ENCODE results near the gene UBD. TPM values are rescaled to one million over a fixed set of nuclear protein-coding genes. Genes with fewer than 3 reads are reported as not detected.

UBD gene
- total and polyA plus RNA-seq, 10 of the 15 experiments (the other 5 are each of a cell fraction or from before 2014, with no cell fraction given) = 23.4 to 101 (median 35.7) TPM

DNA sequence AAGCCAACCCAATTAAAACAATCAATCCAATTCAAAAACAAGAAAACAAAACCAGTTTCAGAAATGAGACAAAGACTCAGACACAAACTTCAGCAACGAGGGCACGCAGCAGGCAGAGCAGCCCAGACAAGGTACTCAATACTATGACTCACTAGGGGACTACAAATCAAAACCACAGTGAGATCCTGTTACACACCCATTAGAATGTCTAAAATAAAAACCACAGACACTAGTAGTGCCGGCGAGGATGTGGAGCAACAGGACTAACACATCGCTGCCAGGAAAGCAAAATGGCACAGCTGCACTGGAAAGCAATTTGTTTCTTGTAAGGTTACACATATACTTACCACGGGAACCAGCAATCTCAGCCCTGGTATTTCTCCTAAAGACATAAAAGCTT lies 43.4 kb downstream of the UBD start:
- Histone ChIP-seq H3K9ac (ENCODE audit: control insufficient read depth, insufficient read depth, low read length) (no peak overlapping the region), H3K4me2 (ENCODE audit: control insufficient read depth, insufficient read depth) (no peak overlapping the region), H3K9me3 (replicated peaks; ENCODE audit: control insufficient read depth, insufficient read depth, low read length) (no peaks in the 10 kb centered on the region), H2AFZ (ENCODE audit: control insufficient read depth, low read depth, low read length) (no peak overlapping the region), H3K79me2 (ENCODE audit: control insufficient read depth, insufficient read depth, low read length) (no peaks in the 10 kb centered on the region), H4K20me1 (ENCODE audit: control insufficient read depth, insufficient read depth) (no peaks in the 10 kb centered on the region), H3K27me3 (replicated peaks in 1 of 2; ENCODE audit: control insufficient read depth in 2 of 2, insufficient read depth in 2 of 2, low read length in 1 of 2) (peaks cover 0 to 4% of the 10 kb centered on the region in 2 experiments; a peak in 1 of 4 replicates), H3K4me3 (no peak overlapping the region), H3K4me1 (ENCODE audit: control insufficient read depth, insufficient read depth, low read length) (no peaks in the 10 kb centered on the region), H3K27ac (ENCODE audit: control insufficient read depth, insufficient read depth) (no peak overlapping the region), H3K36me3 (ENCODE audit: control insufficient read depth in 2 of 2, insufficient read depth in 2 of 2, low read length in 1 of 2) (no peaks in the 10 kb centered on the region)
- in situ Hi-C loops (cut with MboI) (no loop called here), intact Hi-C loops (cut with micrococcal nuclease; ENCODE audit: unreplicated experiment) (no loop called here)
- TF ChIP-seq MTA2 (IDR thresholded peaks at IDR 0.05; ENCODE audit: low read depth) = no peak
- 0 out of 2 replicates have a peak, but pooled peaks have one; percentile 17 for TF ChIP-seq ATF7 (IDR thresholded peaks at IDR 0.05; ENCODE audit: low read depth)
- peak; percentile 41; the same call in 1 of the 2 replicates for TF ChIP-seq RUNX3 (IDR thresholded peaks at IDR 0.05; ENCODE audit: low read length)
- no TSS peak for BruUV-seq (replicated peaks)
- WGBS (ENCODE audit: insufficient coverage, insufficient replicate concordance, low lambda C conversion rate, missing lambda C conversion rate) = 24% methylated on average over 6 of the region's 6 CpGs
- RAD21 ChIA-PET (ENCODE audit: unreplicated experiment) = no interaction called here
- POLR2A ChIA-PET = no interaction called here
- ATAC-seq = peak; percentile 71
- SMC1A ChIA-PET (ENCODE audit: uncharacterized antibody, unreplicated experiment) = interaction anchor here (0.7 kb wide), 1 partner anchor 141 kb away, joined by 3 read pairs; no protein-coding TSS in a partner anchor
- CTCF ChIA-PET = no interaction called here
- DNase-seq (ENCODE audit: low read depth, low spot score) = no peak
- FAIRE-seq = peak; percentile 7

DNA sequence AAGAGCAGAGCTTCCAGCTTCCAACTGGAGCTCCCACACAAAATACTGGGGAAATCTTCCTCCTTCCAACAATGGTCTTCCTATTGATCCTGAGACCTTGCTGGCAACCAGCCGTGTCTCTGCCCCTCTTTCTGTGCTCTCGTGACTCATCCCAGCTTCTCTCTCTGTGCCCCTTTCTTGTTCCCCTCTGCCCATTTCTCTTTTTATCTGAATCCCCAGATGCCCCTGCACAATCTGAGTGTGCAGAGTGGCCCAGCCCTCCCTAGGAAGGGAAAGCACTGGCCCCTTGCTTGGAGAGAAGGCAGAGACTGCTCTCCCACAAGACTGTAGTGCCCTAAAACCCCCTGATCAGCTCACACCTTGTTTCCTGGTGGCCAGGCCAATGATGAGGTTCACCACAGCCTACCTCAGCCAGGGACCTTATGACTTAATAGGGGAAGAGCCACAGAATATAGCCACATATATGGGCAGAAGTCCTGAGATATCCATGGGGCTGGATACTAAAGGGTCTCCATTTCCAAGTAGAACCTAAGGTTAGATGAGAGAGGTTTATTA lies 48.7 kb downstream of the UBD start:
- Histone ChIP-seq H2AFZ (ENCODE audit: control insufficient read depth, low read depth, low read length) (no peak overlapping the region), H3K4me3 (no peak overlapping the region), H3K9me3 (replicated peaks; ENCODE audit: control insufficient read depth, insufficient read depth, low read length) (no peaks in the 10 kb centered on the region), H3K9ac (ENCODE audit: control insufficient read depth, insufficient read depth, low read length) (no peak overlapping the region), H3K27me3 (replicated peaks in 1 of 2; ENCODE audit: control insufficient read depth in 2 of 2, insufficient read depth in 2 of 2, low read length in 1 of 2) (peaks cover 0 to 4% of the 10 kb centered on the region in 2 experiments; a peak in 1 of 4 replicates), H4K20me1 (ENCODE audit: control insufficient read depth, insufficient read depth) (no peaks in the 10 kb centered on the region), H3K27ac (ENCODE audit: control insufficient read depth, insufficient read depth) (no peak overlapping the region), H3K4me2 (ENCODE audit: control insufficient read depth, insufficient read depth) (no peak overlapping the region), H3K79me2 (ENCODE audit: control insufficient read depth, insufficient read depth, low read length) (no peaks in the 10 kb centered on the region), H3K36me3 (ENCODE audit: control insufficient read depth in 2 of 2, insufficient read depth in 2 of 2, low read length in 1 of 2) (no peaks in the 10 kb centered on the region), H3K4me1 (ENCODE audit: control insufficient read depth, insufficient read depth, low read length) (peaks cover 9% of the 10 kb centered on the region)
- in situ Hi-C loops (cut with MboI) = no loop called here
- intact Hi-C loops (cut with micrococcal nuclease; ENCODE audit: unreplicated experiment) = no loop called here
- no peak for FAIRE-seq
- ChIA-PET SMC1A (ENCODE audit: uncharacterized antibody, unreplicated experiment) (no interaction called here), POLR2A (no interaction called here), RAD21 (ENCODE audit: unreplicated experiment) (interaction anchor here (1.2 kb wide), 1 partner anchor 134 kb away, joined by 3 read pairs; no protein-coding TSS in a partner anchor), CTCF (interaction anchor here (1.0 kb wide), 1 partner anchor 60 kb away, joined by 3 read pairs; no protein-coding TSS in a partner anchor)
- no TSS peak for BruUV-seq (replicated peaks)
- 43% methylated on average over 2 of the region's 2 CpGs for WGBS (ENCODE audit: insufficient coverage, insufficient replicate concordance, low lambda C conversion rate, missing lambda C conversion rate)
- no peak for DNase-seq (ENCODE audit: low read depth, low spot score)
- TF ChIP-seq NKRF (conservative IDR thresholded peaks at IDR 0.05) (no peak), PBX3 (IDR thresholded peaks at IDR 0.05; ENCODE audit: insufficient replicate concordance, low read depth, low read length) (no peak), EP300 (IDR thresholded peaks at IDR 0.05; ENCODE audit: borderline replicate concordance in 1 of 2, control insufficient read depth in 1 of 2, low read depth in 2 of 2, low read length in 2 of 2) (no peak), MXI1 (IDR thresholded peaks at IDR 0.05; ENCODE audit: low read depth, low read length) (no peak), ZNF622 (IDR thresholded peaks at IDR 0.05) (no peak)
- ATAC-seq = 0 out of 3 replicates have a peak, but pooled peaks have one; percentile 24

Measured in GM12878 (cell line).